Natural killer cell (primary cell): ENCODE results near the gene ASTN2. TPM values are rescaled to one million over a fixed set of nuclear protein-coding genes. Genes with fewer than 3 reads are reported as not detected.

Experiments used
- ATAC-seq, 3 donors: fragments of 150-1000 bp in 2 of 3; fragments of 200-7000 bp in 1 of 3; cut with Tn5 transposase; 1 replicate in 1 of 3; 2 replicates in 2 of 3; pipeline ENCODE4 v1.10.0; 2021; ENCODE audit warnings: mild to moderate bottlenecking in 2 of 3, moderate library complexity in 2 of 3
- DNase-seq, 2 donors: peaks; one replicate each; pipeline versions ENCODE4 v3.0.0 to v3.0.0-alpha.2; 2013 to 2021; ENCODE audit warnings: mixed read lengths in 1 of 2
- H3K27ac ChIP-seq: one replicate; pipeline ENCODE4 v1.5.1; 2013; ENCODE audit warnings: mild to moderate bottlenecking, low read length
- H3K27me3 ChIP-seq: one replicate; pipeline ENCODE4 v1.6.1; 2013; ENCODE audit warnings: low read length; ENCODE audit not compliant: control insufficient read depth, insufficient read depth
- H3K36me3 ChIP-seq: one replicate; pipeline ENCODE4 v1.6.1; 2013; ENCODE audit warnings: low read length; ENCODE audit not compliant: control insufficient read depth, insufficient read depth
- H3K4me1 ChIP-seq: one replicate; pipeline ENCODE4 v1.6.1; 2013; ENCODE audit warnings: low read length; ENCODE audit not compliant: control insufficient read depth, insufficient read depth
- H3K4me3 ChIP-seq: one replicate; pipeline ENCODE4 v1.5.1; 2013; ENCODE audit warnings: low read length
- H3K9me3 ChIP-seq: one replicate; pipeline ENCODE4 v1.6.1; 2013; ENCODE audit warnings: low read length; ENCODE audit not compliant: control insufficient read depth, insufficient read depth
- H3K27ac Mint-ChIP-seq, 2 donors: one replicate each; pipeline ENCODE4 v1.8.0; 2022; ENCODE audit warnings: mild to moderate bottlenecking in 2 of 2, mixed read lengths in 2 of 2, moderate library complexity in 1 of 2
- H3K27me3 Mint-ChIP-seq, 2 donors: one replicate each; pipeline ENCODE4 v1.8.0; 2022; ENCODE audit warnings: low read depth in 2 of 2, mixed read lengths in 2 of 2
- H3K36me3 Mint-ChIP-seq: one replicate; pipeline ENCODE4 v1.8.0; 2022; ENCODE audit warnings: mixed read lengths
- H3K4me1 Mint-ChIP-seq, 2 donors: one replicate each; pipeline ENCODE4 v1.8.0; 2022; ENCODE audit warnings: mixed read lengths in 2 of 2
- H3K4me3 Mint-ChIP-seq: one replicate; pipeline ENCODE4 v1.8.0; 2022; ENCODE audit warnings: mild to moderate bottlenecking, moderate library complexity, mixed read lengths
- H3K9me3 Mint-ChIP-seq, 2 donors: one replicate each; pipeline ENCODE4 v1.8.0; 2022; ENCODE audit warnings: mixed read lengths in 2 of 2
- WGBS: methylation state at CpG from one replicate; pipeline ENCODE4 v1.1.7; 2013; ENCODE audit warnings: missing lambda C conversion rate; ENCODE audit not compliant: insufficient coverage; 5-methylcytosine and 5-hydroxymethylcytosine counted together
- intact Hi-C: fragments of 100-400 bp; cut with micrococcal nuclease; formaldehyde crosslinking; loops from one replicate; pipeline ENCODE4 v1.14.2; 2022
- total RNA-seq, 4 donors: library from RNA; stranded (reverse); fragments of 120-200 nt in 1 of 4; gene quantifications; one replicate each; pipeline versions ENCODE4 v1.2.3 to v1.2.4, GENCODE V29; 2013 to 2022
- TF ChIP-seq, protein P1 (sequence below): fragments of 200-600 bp; IDR thresholded peaks from one replicate; pipeline ENCODE4 v1.8.0; 2022; ENCODE audit warnings: antibody characterized with exemption

ASTN2 gene
- total RNA-seq, 3 donors from 2014 or later (not counting 1 experiment from before 2014, with no cell fraction given) = 3.0 to 3.5 (median 3.2) TPM

DNA sequence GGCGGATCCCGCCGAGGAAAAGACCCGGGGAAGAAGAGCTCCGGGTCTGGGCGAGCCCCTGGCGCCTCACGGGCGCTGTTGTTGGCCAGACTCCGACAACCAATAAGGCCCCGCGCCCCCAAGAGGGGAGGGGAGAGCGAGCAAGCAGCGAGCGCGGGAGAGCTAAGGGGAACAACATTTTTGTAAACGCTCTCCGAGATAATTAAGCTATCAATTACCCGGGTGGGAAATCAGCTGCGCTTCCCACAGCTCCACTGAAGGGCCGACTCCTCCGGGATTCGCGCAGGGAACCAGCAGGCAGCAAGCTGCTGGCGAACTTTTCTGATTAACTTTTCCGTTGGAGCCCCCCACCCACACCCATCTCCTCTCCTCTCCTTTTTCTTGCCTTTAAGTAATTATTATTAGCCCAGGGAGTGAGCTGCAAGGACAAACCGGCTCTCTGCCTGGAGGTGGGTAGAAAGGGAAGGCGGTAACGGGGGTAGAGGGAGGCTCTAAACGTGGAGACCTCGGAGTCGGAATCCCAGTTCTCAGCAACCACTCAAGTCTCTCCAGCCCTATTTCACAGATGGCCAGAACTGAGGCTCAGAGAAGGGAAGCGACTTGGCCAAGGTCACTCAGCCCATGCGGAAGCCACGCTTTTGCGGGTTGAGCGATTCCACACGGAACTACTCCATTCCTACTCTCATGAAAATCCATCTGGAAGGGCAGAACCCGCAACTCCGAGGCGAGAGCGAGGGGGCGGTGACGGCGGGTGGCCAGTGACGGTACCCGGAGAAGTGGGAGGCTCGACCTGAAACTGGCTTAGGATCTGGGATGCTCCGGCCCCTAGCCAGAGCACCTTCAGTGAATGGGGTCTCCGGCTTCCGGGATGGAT is 1.3 kb downstream of the ASTN2 start:
- intact Hi-C loops = no loop called here
- Histone ChIP-seq H3K4me1 (peaks cover 3% of the 10 kb centered on the region), H3K27me3 (peaks cover 34% of the 10 kb centered on the region), H3K9me3 (no peaks in the 10 kb centered on the region), H3K36me3 (no peaks in the 10 kb centered on the region), H3K27ac (no peak overlapping the region), H3K4me3 (no peak overlapping the region)
- DNase-seq (no peak), ATAC-seq (no peak)
- TF ChIP-seq, protein P1, sequence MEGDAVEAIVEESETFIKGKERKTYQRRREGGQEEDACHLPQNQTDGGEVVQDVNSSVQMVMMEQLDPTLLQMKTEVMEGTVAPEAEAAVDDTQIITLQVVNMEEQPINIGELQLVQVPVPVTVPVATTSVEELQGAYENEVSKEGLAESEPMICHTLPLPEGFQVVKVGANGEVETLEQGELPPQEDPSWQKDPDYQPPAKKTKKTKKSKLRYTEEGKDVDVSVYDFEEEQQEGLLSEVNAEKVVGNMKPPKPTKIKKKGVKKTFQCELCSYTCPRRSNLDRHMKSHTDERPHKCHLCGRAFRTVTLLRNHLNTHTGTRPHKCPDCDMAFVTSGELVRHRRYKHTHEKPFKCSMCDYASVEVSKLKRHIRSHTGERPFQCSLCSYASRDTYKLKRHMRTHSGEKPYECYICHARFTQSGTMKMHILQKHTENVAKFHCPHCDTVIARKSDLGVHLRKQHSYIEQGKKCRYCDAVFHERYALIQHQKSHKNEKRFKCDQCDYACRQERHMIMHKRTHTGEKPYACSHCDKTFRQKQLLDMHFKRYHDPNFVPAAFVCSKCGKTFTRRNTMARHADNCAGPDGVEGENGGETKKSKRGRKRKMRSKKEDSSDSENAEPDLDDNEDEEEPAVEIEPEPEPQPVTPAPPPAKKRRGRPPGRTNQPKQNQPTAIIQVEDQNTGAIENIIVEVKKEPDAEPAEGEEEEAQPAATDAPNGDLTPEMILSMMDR = no peak
- peaks cover 30 to 40% of the 10 kb centered on the region in 2 donors for H3K27me3 Mint-ChIP-seq
- no peaks in the 10 kb centered on the region for H3K4me1 Mint-ChIP-seq
- no peaks in the 10 kb centered on the region for H3K36me3 Mint-ChIP-seq
- no peak overlapping the region for H3K27ac Mint-ChIP-seq
- H3K9me3 Mint-ChIP-seq = no peaks in the 10 kb centered on the region
- WGBS = 5% methylated on average over 51 of the region's 51 CpGs
- no peak overlapping the region for H3K4me3 Mint-ChIP-seq

DNA sequence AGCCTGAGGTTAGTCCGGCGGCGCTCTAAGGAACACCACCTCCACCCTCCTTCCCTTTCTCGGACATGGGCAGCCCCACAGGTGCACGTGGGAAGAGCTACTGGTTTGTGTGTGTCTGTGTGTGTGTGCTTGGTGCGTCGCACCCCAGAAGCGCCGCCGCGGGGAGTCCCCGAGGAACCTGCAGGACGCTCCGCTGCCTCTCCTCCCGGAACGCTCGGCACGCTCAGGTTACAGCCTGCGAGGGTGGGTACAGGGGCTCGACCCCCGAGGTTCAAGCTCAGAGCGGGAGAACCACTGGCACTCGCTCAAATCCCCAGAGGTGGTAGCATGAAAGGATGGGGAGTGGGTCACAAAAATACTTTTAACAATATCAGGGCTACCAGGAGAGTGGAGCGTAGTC is 2.0 kb downstream of the ASTN2 start:
- H3K36me3 Mint-ChIP-seq = no peaks in the 10 kb centered on the region
- H3K27me3 Mint-ChIP-seq = peaks cover 30 to 40% of the 10 kb centered on the region in 2 donors
- H3K9me3 Mint-ChIP-seq = no peaks in the 10 kb centered on the region
- no peaks in the 10 kb centered on the region for H3K9me3 ChIP-seq
- H3K27ac Mint-ChIP-seq = no peak overlapping the region
- WGBS = 6% methylated on average over 19 of the region's 24 CpGs
- peaks cover 34% of the 10 kb centered on the region for H3K27me3 ChIP-seq
- no peak overlapping the region for H3K4me3 Mint-ChIP-seq
- TF ChIP-seq, protein P1 = no peak
- H3K4me1 ChIP-seq = peaks cover 3% of the 10 kb centered on the region
- H3K4me1 Mint-ChIP-seq = no peaks in the 10 kb centered on the region
- DNase-seq (no peak), ATAC-seq (no peak)
- H3K4me3 ChIP-seq = no peak overlapping the region
- no peak overlapping the region for H3K27ac ChIP-seq
- H3K36me3 ChIP-seq = no peaks in the 10 kb centered on the region
- intact Hi-C loops = no loop called here

DNA sequence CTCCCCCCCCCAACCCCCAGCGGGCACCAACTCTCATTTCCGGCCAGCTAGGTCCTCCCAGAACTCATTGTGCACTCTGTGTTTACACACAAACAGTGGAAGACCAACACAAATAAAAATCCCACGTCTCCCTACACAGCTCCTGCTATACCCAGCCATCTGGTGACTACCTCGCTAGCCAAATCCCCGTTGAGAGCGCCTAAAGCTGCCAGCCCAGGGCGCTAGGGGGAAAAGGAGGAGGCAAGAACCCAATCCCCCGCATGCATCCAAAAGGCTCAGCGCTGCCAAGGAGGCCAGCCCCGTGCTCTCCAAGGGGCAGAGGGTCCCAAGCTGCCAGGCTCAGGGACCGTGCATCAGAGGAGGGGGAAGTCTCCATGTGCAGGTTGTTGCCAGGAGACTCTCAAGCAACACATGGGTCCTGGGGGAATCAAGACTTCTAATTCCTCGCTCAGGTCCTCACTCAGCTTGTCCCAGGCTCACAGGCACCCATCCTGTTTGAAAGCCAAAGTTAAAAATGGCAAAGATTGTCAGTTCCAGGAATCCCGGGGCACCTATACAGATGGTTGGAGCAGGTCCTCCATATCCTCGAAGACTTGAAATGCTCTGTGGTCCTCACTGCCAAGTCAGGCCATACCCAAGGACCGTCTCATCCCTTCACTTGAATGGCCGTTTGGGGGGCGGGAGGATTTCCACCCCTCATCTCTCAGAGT is 2.7 kb downstream of the ASTN2 start:
- whole genome bisulfite sequencing = 29% methylated on average over 14 of the region's 17 CpGs

More for the DNA sequence above, 2.7 kb downstream of the ASTN2 start:
- Mint-ChIP-seq H3K4me3 (no peak overlapping the region), H3K36me3 (no peaks in the 10 kb centered on the region), H3K4me1 (no peaks in the 10 kb centered on the region), H3K9me3 (no peaks in the 10 kb centered on the region), H3K27ac (no peak overlapping the region), H3K27me3 (peaks cover 30 to 40% of the 10 kb centered on the region in 2 donors)
- no peak overlapping the region for H3K4me3 ChIP-seq
- H3K27me3 ChIP-seq = peaks cover 34% of the 10 kb centered on the region
- no peak for ATAC-seq
- intact Hi-C loops = no loop called here
- H3K36me3 ChIP-seq = no peaks in the 10 kb centered on the region
- DNase-seq = no peak
- no peaks in the 10 kb centered on the region for H3K9me3 ChIP-seq
- no peak overlapping the region for H3K27ac ChIP-seq
- TF ChIP-seq, protein P1 = no peak
- peaks cover 3% of the 10 kb centered on the region for H3K4me1 ChIP-seq
